ENCODE data around the gene MAS1L.

GRCh38 chr6:29509711-29510110, 22.0 kb upstream of the MAS1L start:
- TF ChIP-seq CTCF (IDR thresholded peaks at IDR 0.05) (no peak), POLR2A (IDR thresholded peaks at IDR 0.05) (no peak)
